HPDE6-E6E7 (cell line): Measurements from ENCODE around the gene MSI2.

Source experiments
- DNase-seq: peaks from one replicate; pipeline ENCODE4 v3.0.0; 2011; ENCODE audit warnings: missing footprints; ENCODE audit errors: extremely low spot score

The MSI2 gene

DNA sequence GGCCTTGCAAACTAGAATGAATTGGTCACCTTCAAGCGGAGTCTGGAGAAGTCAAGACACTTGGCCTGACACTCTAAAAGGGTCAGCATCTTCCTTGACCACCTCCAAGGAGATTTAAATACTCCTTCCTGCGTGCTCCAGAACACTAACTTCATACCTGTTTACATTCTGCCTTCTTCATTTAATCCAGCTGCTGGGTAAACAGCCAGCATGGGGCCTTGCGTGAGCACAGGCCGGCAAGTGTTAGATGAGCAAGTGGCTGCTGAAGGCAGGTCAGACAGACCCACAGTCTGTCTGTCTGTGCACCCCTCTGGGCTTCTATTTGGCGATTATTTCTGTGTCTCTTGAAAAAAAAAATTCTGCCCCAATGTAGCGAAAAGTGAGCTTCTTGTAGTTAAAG lies 153.8 kb downstream of the MSI2 start:
- no peak for DNase-seq

DNA sequence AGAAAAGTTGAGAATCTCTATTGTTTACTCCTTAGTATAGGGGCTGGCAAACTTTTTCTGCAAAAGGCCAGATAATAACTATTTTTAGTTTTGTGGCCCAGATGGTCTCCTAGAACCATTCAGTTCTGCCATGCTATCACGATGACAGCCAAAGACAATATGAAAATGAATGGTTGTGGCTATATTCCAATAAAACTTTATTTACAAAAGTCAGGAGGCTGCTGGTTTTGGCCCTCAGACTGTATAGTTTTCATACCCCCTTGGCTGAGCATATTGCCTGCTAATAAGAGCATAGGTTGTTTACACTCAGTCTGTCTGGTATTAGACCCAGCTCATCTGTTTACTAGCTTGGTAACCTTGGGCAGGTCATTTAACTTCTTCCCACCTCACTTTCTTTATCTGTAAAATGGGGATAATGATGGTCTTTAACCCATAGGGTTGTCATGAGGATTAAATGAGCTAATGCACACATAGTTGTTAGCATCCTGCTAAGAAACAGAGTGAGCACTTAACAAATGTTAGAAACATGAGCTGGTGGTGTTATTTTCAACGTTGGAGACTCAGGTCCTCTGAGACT lies 156.3 kb downstream of the MSI2 start:
- DNase-seq, result no peak

DNA sequence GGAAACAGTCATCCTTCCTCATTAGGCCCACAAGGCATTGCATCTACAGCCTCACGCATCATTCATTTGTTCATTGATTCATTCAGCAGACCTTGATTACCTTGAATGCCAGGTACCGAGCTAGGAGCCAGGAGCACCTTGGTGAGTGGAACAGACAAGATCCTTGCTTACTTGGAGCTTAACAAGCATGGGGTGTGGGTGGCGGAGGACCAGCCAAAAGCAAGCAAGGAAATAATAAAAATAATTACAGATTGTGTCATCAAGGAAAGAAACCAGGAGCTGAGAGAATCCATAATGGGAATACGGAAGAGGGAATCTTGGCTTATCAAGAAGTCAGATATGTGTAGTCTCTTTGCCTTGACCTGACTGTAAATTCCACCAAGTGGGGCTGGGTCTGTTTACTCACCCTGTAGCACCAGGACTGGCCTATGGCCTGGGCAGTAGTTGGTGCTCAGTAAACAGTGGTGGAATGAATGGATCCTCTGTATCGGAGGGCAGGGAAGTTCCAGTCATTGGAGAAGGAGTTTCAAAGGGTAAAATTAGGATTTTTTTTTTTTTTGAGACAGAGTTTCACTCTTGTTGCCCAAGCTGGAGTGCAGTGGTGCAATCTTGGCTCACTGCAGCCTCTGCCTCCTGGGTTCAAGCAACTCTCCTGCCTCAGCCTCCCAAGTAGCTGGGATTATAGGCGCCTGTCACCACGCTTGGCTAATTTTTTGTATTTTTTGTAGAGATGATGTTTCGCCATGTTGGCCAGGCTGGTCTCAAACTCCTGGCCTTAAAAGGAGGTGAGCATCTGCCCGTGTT lies 157.7 kb downstream of the MSI2 start:
- no peak for DNase-seq

DNA sequence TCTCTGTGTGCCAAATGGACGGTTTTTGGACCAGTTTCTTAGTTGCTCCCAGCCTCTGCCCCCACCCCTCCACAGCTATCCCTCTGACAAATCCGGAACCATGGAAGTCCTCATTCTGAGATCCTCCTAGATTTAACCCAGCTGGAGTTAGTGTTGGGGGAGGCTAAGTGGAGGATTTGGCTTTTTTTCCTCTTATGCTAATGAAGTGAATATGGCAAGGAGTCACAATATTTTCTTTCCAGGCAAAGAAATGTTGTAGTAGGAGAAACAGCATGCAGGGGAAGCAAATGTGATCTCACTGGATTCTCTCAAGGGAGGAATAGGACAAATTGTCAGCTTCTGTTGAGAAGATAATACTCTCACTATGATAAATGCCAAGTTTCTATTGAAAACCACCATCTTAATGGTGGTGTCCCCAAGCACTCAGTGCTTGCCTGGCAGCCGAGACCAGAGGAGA lies 159.5 kb downstream of the MSI2 start:
- no peak for DNase-seq

DNA sequence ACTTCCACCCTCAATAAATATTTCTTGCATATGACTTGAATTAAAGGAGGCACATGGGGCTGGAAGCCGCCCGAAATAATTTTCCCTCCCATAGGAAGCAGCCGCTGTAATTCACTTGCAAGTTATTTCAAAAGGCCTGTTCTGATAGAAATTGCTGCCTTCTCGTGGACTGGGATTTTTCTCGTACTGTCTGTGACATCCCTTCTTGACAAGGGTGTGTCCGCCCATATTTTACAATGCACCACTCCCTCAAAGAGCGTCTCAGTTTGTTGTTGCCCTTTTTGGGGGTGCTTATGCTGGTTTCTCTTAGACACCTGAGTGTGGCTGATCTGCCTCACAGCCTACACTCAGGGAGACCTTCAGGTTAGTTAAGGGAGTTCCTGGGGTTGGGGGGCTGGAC lies 160.0 kb downstream of the MSI2 start:
- DNase-seq, result no peak

DNA sequence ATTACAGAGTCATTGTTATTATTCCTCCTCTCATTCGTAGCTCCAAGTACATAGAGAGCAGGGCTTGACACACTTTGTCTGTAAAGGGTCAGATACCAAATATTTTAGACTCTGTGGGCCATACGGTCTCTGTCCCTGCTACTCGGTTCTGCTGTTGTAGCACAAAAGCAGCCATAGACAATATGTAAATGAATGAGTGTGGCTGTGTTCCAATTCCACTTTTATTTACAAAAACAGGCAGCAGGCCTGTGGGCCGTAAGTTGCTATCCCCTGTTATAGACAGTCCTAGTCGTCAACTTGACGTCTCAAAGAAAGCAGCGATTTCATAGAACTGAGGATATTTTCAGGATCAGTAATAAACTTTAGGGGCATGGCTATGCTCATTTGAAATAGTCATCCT lies 161.6 kb downstream of the MSI2 start:
- DNase-seq, result no peak

DNA sequence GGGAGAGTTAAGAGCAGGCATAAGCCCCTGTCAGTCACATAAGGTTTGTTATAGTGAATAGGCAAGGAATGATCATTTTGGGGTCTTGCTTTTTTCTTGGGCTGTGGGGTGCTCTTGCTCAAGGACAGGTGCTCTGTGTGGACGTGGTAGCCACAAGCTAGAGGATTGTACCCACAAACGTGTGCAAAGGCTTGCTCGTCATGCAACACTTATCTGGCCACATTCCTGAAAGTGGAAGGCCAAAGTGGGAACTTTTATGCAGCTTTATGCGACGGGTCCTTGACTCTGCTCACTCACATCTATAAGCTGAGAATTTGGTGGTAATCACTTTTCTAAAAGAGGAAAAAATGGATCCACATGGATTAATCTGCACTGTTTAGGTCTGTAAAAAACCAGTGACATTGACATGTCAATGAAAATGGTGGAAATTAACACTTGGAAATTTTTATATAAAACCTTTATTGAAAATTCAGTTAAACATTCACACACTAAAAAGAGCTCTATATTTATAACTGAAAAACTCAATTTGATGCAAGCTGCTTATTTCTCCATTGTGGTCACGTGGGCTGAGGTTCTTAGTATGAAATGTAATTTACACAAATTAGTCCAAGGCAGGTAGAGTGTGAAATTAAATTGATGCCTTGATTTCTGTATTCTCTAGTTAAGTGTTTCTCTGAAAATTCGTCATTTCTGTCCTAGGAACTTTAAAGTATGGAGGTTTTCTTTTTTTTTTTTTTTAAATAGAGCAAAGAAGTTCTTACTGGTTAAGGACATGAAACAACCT lies 162.3 kb downstream of the MSI2 start:
- DNase-seq, result no peak

DNA sequence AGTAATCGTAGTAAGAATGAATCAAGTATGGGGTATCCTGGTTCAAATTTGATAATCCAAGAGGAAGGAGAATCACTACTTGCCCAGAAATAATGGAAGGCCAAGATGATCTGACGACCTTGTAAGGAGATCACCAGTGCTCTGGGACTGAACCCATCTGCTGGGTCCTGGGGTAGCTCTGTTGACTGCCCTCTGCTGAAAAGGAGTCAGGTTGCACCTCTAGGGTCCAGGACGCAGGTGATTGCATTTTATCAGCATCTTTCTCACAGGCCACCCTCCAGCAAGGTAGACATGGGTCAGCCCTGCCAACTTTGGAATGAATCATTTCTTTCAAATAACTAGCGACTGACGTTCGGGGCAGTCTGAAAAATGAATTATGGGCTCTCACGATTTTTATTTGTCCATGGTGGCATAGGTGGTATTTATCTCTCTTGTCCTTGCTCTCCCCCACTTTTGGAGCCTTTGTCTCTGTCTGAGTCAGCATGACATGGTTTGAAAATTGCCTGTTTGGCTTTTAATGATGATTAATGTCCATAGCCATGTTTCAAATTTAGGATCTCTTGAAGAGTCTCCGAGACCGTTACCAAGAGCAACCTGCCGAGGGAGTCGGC lies 163.7 kb downstream of the MSI2 start:
- no peak for DNase-seq

DNA sequence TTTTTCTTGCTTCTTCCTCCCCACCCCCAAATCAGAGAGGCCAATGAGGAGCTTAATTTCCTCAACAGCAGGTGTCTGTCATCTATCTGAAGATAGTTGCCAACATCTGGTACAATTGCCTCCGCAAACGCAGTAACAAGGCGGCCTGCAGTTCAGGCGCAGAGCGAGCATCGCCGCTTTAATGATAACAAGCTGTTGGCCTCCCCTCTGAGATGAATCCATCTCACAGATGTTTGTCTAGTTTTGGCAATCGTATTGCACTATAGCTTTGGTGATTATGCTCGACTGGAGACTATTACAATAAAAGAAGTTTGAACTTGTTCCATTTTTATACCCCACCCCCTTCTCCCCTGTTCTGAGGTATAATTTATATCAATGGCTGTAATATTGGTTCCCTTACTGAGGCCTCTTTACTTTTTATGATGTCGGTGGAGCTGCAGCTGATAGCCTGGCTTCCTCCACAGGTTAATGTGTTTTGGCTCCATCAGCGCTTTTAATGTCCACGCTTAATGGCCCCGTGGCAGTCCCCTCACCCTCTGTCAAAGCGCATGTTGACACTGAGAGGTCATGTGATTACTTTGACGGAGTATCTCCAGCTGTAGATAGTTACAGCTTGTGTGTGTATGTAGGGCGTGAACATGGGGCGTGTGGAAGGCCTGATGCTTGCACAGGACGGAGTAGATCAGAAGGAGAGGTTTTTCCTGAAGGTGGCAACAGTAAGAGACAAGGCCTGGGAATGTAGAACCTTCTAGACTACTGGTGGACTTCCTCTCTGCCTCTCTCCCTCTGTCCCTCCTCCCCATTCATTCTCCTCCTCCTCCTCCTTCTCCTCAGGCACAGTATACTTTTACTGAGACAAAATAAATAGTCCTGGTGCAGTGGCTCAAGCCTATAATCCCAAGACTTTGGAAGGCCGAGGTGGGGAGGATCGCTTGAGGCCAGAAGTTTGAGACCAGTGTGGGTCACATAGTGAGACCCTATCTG lies 164.7 kb downstream of the MSI2 start:
- no peak for DNase-seq

DNA sequence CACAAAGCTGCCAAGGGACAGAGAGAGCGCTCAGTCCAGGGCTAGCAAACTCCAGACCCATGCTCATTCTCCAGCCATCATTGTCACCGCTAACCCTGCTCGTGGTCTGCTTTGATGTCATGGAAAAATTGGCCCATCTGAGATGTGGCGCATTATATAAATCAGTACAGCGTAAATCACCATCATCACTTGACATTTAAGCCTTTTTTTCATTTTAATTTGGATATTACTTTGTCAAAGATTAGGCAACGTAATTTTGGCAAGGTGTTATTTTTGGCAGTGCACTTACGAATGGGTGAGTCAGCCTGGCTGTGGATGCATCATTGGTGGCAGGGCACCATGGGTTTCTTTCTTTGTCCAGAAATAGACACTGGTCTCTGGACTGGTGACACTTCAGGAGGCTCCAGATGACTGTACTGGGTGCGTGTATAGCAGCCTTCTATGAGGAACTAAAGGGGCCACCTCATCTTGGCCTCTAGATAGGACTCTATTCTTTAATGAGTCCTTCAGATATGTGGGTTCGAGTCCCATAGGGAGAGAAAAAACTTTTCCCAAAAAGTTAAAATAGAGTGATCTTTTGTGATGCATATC lies 166.3 kb downstream of the MSI2 start:
- peak; percentile 39 for DNase-seq

DNA sequence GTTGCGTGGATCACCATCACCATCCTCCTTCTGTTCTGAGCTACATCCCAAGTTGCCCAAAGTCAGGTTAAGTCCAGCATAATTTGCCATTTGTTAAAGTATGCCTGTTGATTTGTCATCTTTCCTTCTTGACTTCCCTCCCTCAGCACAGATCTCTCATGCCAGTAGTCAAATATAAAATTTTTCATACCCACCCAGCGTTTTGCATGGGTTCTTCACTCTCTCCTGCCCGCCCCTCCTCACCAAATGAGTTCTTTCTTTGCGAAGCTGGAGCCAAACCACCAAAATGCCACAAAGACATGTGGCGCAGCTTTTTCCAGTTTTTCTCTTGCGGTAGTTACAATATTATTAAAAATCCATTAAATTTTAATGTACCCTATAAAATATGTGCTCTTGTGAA lies 167.2 kb downstream of the MSI2 start:
- DNase-seq, result no peak

DNA sequence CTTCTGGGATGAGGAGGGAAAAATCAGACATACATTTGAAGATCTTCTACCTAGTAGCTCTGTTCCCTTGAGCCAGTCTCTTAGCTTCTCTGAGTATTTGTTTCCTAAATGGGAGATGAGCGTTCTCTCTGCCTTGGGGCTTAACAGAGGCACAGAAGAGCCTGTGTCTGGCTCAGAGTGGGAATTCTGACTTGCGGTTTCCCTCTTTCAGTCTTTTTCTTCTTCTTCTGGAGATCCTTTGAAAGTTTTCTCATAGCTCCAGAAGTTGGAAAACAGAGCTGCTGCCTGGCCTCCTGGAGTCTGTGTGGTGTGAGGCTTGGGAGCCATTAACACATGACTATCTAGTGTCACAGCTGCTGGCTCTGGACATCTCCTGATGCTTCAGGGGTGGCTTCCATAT lies 167.9 kb downstream of the MSI2 start:
- no peak for DNase-seq

DNA sequence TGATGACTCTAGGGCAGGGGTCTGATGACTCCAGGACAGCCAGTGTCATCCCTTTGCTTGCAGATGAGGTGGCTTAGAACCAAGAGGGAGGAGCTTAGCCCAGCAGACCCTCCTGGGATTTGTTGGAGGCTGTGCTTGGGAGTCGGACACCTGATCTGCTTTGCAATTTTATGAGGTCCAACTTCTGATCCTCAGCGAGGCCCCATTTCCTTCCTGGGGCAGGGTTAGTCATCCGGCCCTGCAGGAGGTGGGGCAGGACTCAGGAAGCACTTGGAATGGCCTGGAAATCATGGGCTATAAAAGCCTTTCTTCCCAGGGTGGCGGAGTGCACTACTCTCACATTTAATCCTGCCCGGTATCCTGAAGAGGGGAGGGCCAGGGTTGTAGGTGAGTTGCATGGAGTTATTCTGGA lies 168.5 kb downstream of the MSI2 start:
- DNase-seq, result peak; percentile 51

DNA sequence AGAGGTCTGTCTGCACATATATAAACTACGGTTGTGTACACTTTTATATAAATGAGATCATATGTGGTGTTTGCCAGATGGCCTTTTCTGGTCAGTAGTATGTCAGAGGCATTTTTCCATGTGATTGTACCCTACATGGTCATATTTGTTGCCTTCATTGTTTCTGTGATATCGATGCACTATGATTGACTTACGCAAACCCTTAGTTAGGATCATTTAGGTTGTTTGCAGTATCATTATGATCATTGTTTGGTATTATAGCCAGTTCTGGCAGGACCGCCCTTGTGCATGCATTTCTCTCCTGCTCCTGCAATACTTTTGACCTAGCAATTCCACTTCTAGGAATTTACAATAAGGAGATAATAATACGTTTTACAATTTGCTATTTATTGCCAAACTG lies 169.1 kb downstream of the MSI2 start:
- DNase-seq, result no peak

DNA sequence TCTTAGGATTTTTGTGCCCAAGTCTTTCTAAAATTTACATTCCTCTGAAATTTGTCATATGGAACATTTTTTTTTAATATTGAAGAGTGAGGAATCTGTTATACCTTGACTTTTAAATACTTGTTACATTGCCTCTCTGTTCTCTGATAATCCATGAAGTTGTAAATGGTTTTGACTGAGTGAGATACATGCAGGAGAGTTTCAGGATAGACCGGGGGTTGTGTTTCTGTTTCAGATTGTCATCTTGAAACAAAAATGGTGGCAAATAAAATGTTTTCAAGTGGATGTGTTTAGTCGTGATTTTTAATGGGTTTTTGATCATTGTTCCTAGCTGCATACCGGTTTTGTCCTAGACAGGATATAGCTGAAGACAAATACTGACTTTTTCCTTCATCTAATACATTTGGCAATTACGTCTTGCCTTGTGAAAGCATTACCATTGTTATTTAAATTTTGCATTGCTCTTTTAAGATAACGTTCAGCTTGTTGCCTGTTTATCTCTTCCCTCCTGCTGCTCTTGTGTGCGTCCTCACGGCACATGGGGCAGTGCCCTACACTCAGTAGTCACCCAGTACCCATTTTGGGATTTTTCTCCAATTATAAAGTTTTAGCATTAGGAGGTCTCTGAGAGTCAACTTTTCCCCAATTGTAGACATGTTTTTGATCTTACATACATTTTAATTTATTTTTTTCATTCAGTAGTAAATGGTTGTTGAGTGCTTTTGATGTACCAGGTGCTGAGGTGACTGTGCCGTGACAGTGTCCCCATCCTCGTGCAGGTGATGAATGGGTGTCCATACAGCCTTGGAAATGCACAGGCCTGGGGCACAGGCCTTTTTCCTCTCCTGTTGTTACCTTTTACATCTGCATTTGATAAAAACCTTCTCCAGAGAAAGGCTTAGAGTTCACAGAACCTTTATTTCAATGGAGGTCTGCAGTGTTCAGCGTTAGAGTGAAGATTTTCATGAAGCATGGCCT lies 169.9 kb downstream of the MSI2 start:
- DNase-seq, result no peak

DNA sequence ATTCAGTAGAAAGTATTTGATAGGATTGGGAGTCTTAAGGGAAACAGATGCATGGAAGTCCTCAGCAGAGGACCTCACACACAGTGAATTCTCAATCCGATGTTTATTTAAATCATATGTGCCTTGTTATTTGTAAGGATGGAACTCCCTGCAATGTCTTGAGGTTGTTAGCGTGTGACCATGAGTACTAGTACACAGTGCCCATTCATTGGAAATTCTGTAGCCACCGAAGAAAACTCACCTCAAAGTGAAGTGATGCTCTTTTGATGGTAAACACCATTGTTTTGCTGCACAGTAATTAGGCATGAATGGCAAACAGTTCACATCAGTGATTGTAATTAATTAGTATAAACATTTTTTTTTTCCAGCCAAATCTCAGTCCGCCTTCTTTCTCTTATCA lies 173.6 kb downstream of the MSI2 start:
- DNase-seq, result no peak

DNA sequence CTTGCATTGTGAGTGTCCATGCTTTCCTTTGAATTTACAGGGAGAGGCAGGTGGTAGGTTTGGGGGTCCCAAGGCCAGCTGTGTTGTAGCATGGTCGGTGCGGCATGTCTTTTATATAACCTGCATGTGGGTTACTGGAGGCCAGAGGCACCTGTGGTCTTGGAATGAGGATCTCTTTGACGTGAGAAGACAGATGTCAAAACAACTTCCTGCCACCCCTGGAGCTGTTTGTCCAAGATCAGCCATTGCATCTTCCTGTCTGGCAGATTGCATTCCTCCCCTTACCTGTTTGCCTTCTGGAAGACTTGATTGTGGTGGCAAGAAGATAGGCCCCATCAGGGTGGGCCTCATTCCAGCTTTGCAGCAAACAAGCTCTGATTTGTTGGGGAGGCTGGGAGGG lies 175.1 kb downstream of the MSI2 start:
- DNase-seq, result no peak

DNA sequence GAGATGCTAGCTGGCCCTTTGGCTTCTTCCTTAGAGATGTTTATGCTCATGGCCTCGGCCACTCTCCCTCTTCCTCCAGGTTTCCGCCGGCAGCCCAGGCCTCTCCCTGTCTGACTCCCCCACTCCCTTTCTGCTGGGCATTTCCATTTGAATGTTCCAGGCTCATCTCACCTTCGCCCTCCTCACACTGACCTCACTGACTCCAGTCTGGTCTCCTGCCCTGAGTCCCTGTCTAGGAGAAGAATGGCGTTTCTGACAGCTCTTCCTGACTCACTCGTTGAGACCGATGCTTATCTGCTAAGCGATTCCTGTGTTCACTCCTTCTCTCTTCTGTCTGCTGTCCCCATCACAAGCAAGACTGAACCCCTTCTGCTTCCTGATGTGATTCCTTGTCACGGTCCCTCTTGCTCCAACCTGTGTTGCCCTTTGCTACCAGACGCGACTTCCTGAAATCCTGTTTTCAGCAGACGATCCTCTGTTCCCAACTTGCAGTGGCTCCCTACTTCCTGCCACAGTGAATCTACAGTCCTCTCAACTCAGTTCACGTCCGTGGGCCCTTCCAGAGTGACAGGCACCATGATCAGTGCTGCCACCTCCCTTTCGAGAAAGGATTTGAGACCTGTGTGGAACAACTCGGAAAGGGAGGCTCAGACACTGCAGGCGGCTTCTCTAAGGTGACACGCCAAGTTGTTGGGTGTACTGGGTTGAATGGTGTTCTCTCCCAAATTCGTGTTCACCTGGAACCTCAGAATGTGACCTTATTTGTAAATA lies 176.4 kb downstream of the MSI2 start:
- DNase-seq, result no peak

DNA sequence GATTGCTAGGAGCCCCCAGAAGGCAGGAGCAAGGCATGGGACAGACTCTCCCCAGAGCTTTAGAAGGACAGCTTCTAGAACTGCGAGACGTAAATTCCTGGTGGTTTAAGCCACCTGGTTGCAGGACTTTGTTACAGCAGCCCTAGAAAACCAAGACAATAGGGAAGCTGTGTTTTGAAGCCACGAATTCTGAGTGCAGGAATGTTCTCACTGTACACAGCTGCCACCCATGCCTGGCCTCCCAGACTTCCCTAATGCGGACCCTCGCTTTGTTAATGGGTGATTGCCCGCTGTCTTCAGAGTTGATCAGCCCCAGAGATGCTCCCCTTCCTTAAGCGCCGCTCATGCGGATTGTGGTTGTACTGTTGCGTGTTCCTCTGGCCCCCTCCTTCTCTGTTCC lies 177.1 kb downstream of the MSI2 start:
- DNase-seq, result no peak
